Loucy (cell line): ENCODE data around the gene NPPA.
"Not testable (repeated sequence)": the region's sequence is repeated elsewhere in the genome, so short reads cannot be mapped to it uniquely, and the experiment has no call there.

Source experiments
- H2AFZ ChIP-seq: fragments of 200-600 bp; sonication (generic); 2 replicates; pipeline ENCODE4 v1.6.0; 2016; ENCODE audit warnings: antibody characterized with exemption, mild to moderate bottlenecking, low read length, moderate library complexity
- H3F3A ChIP-seq: fragments of 200-600 bp; 2 replicates; pipeline ENCODE4 v1.6.0; 2016; ENCODE audit warnings: antibody characterized with exemption, low read depth, mild to moderate bottlenecking
- H3K27me3 ChIP-seq: fragments of 200-600 bp; sonication (generic); 2 replicates; pipeline ENCODE4 v1.6.1; 2014; ENCODE audit warnings: low read length, mild to moderate bottlenecking; ENCODE audit not compliant: insufficient read depth, poor library complexity, severe bottlenecking
- H3K36me3 ChIP-seq: fragments of 200-600 bp; sonication (generic); 2 replicates; pipeline ENCODE4 v1.6.1; 2016; ENCODE audit warnings: low read length; ENCODE audit not compliant: insufficient read depth
- H3K4me1 ChIP-seq: fragments of 200-600 bp; sonication (generic); 2 replicates; pipeline ENCODE4 v1.5.1; 2014; ENCODE audit warnings: low read length, mild to moderate bottlenecking; ENCODE audit not compliant: insufficient read depth, poor library complexity, severe bottlenecking
- H3K4me2 ChIP-seq: fragments of 200-600 bp; sonication (generic); 2 replicates; pipeline ENCODE4 v1.6.0; 2014; ENCODE audit warnings: antibody characterized with exemption, low read length, low read depth, mild to moderate bottlenecking; ENCODE audit not compliant: poor library complexity, severe bottlenecking
- H3K4me3 ChIP-seq: fragments of 200-600 bp; sonication (generic); 2 replicates; pipeline ENCODE4 v1.5.1; 2014; ENCODE audit warnings: low read length, mild to moderate bottlenecking, mixed read lengths; ENCODE audit not compliant: poor library complexity, severe bottlenecking
- H3K79me2 ChIP-seq: fragments of 200-600 bp; sonication (generic); 2 replicates; pipeline ENCODE4 v1.6.1; 2014; ENCODE audit warnings: low read length; ENCODE audit not compliant: insufficient read depth
- H3K9ac ChIP-seq: fragments of 200-600 bp; sonication (generic); 2 replicates; pipeline ENCODE4 v1.6.0; 2014; ENCODE audit warnings: mild to moderate bottlenecking, low read depth, low read length, moderate library complexity; ENCODE audit not compliant: poor library complexity, severe bottlenecking
- H3K9me2 ChIP-seq: fragments of 200-600 bp; sonication (generic); replicated peaks from 2 replicates; pipeline ENCODE4 v1.6.1; 2016; ENCODE audit warnings: low read depth, low read length, mixed read lengths
- H3K9me3 ChIP-seq: fragments of 200-600 bp; sonication (generic); 2 replicates; pipeline ENCODE4 v1.6.1; 2014; ENCODE audit warnings: mild to moderate bottlenecking, antibody characterized with exemption, low read length, low read depth; ENCODE audit not compliant: insufficient read depth
- H4K20me1 ChIP-seq: fragments of 200-600 bp; sonication (generic); 2 replicates; pipeline ENCODE4 v1.6.0; 2014; ENCODE audit warnings: antibody characterized with exemption, low read length, mild to moderate bottlenecking; ENCODE audit not compliant: insufficient read depth, poor library complexity, severe bottlenecking
- CTCF ChIP-seq: fragments of 200-600 bp; sonication (generic); conservative IDR thresholded peaks from 2 replicates; pipeline ENCODE4 v1.5.1; 2014; ENCODE audit warnings: mild to moderate bottlenecking, antibody characterized with exemption, low read length
- EZH2phosphoT487 ChIP-seq: fragments of 200-600 bp; IDR thresholded peaks from 2 replicates; pipeline ENCODE4 v1.6.1; 2018; ENCODE audit warnings: antibody characterized with exemption, mild to moderate bottlenecking, moderate library complexity, borderline replicate concordance

The NPPA gene

GRCh38 chr1:11847667-11848372 is at the start of gene NPPA:
Gene NPPA, minus strand, starts transcription at chr1:11847783. Its CDS starts 99 bp downstream, at chr1:11847684.
- Histone ChIP-seq H3K4me3 (no peak within 1 kb of the TSS), H3F3A (peaks cover 4% of the 10 kb centered on the region; the same call in 1 of the 2 replicates), H3K36me3 (peaks cover 6% of the 10 kb centered on the region; the same call in 1 of the 2 replicates), H3K9me2 (no peaks in the 10 kb centered on the region), H3K4me2 (no peak within 1 kb of the TSS), H3K27me3 (no peaks in the 10 kb centered on the region), H3K4me1 (peaks cover 6% of the 10 kb centered on the region), H2AFZ (no peak within 1 kb of the TSS), H3K9me3 (no peaks in the 10 kb centered on the region), H3K79me2 (no peaks in the 10 kb centered on the region), H3K9ac (no peak within 1 kb of the TSS), H4K20me1 (peaks cover 3% of the 10 kb centered on the region)
- TF ChIP-seq EZH2phosphoT487 (no peak), CTCF (no peak)

- H3K9ac ChIP-seq, H3K36me3 ChIP-seq, H3F3A ChIP-seq, H4K20me1 ChIP-seq, H3K79me2 ChIP-seq, H3K4me2 ChIP-seq, H3K9me2 ChIP-seq, H2AFZ ChIP-seq, H3K4me3 ChIP-seq, H3K4me1 ChIP-seq, H3K9me3 ChIP-seq, H3K27me3 ChIP-seq: not testable (repeated sequence)
Observed at GRCh38 chr1:11894501-11894900, 46.9 kb upstream of the NPPA start.

- no peaks in the 10 kb centered on the region for H3K79me2 ChIP-seq
- no peak overlapping the region for H3K4me2 ChIP-seq
- H3K27me3 ChIP-seq = no peaks in the 10 kb centered on the region
- H3K4me3 ChIP-seq = no peak overlapping the region
- H3K9me2 ChIP-seq = no peaks in the 10 kb centered on the region
- H3F3A ChIP-seq = no peaks in the 10 kb centered on the region
- no peaks in the 10 kb centered on the region for H3K4me1 ChIP-seq
- H3K36me3 ChIP-seq = no peaks in the 10 kb centered on the region
- H4K20me1 ChIP-seq = no peaks in the 10 kb centered on the region
- TF ChIP-seq EZH2phosphoT487 (no peak), CTCF (peak; percentile 98)
- no peaks in the 10 kb centered on the region for H3K9me3 ChIP-seq
- H2AFZ ChIP-seq = no peak overlapping the region
- no peak overlapping the region for H3K9ac ChIP-seq
Observed at GRCh38 chr1:11893907-11894251, 46.3 kb upstream of the NPPA start.
